ENCODE measurements around the gene TMEM120A.

Gene TMEM120A

GRCh38 chr7:75995052-75995471, 667 bp upstream of the TMEM120A start:
- DNase-seq (ENCODE audit: low read depth in 3 of 3) = no peak

- no peak for DNase-seq (ENCODE audit: low read depth in 3 of 3)
Observed at GRCh38 chr7:75993689-75994387, 557 bp downstream of the TMEM120A start.

- DNase-seq (ENCODE audit: low read depth in 3 of 3) = no peak
Observed at GRCh38 chr7:75992083-75992755, 2.2 kb downstream of the TMEM120A start.

- DNase-seq (ENCODE audit: low read depth in 3 of 3) = no peak
Observed at GRCh38 chr7:75991531-75992082, 2.8 kb downstream of the TMEM120A start.

- DNase-seq (ENCODE audit: low read depth in 3 of 3) = no peak
Observed at GRCh38 chr7:75989500-75990388, 4.7 kb downstream of the TMEM120A start.

GRCh38 chr7:75988568-75989499, 5.6 kb downstream of the TMEM120A start:
- no peak for DNase-seq (ENCODE audit: low read depth in 3 of 3)

GRCh38 chr7:75987805-75988567, 6.4 kb downstream of the TMEM120A start:
- DNase-seq (ENCODE audit: low read depth in 3 of 3) = no peak

GRCh38 chr7:75987026-75987804, 7.2 kb downstream of the TMEM120A start:
- DNase-seq (ENCODE audit: low read depth in 3 of 3) = no peak

- no peak for DNase-seq (ENCODE audit: low read depth in 3 of 3)
Observed at GRCh38 chr7:75986147-75986781, 8.1 kb downstream of the TMEM120A start.

- DNase-seq (ENCODE audit: low read depth in 3 of 3) = no peak
Observed at GRCh38 chr7:75985518-75986146, 8.8 kb downstream of the TMEM120A start.

GRCh38 chr7:75985009-75985517, 9.3 kb downstream of the TMEM120A start:
- no peak for DNase-seq (ENCODE audit: low read depth in 3 of 3)

GRCh38 chr7:75984130-75985008, 10.0 kb downstream of the TMEM120A start:
- DNase-seq (ENCODE audit: low read depth in 3 of 3) = no peak

- no peak for DNase-seq (ENCODE audit: low read depth in 3 of 3)
Observed at GRCh38 chr7:75983471-75984129, 10.8 kb downstream of the TMEM120A start.

- DNase-seq (ENCODE audit: low read depth in 3 of 3) = no peak
Observed at GRCh38 chr7:75982306-75983064, 11.9 kb downstream of the TMEM120A start.

- DNase-seq (ENCODE audit: low read depth in 3 of 3) = no peak
Observed at GRCh38 chr7:75981453-75982305, 12.7 kb downstream of the TMEM120A start.
